OCI-LY1 (cell line): Measurements from ENCODE around the gene AKIP1.

Experiments used
- EZH2 ChIP-seq: fragments of 200-600 bp; sonication (generic), shearing (Covaris generic); IDR thresholded peaks from 2 replicates; pipeline ENCODE4 v1.8.0; 2017; ENCODE audit warnings: borderline replicate concordance, mixed run types, mild to moderate bottlenecking, antibody characterized with exemption, low read length, moderate library complexity, mixed read lengths
- TF ChIP-seq, protein P1 (sequence below): fragments of 200-600 bp; sonication (generic), shearing (Covaris generic); IDR thresholded peaks from 2 replicates; pipeline ENCODE4 v1.5.1; 2017; ENCODE audit warnings: mild to moderate bottlenecking, antibody characterized with exemption, low read length, moderate library complexity, mixed read lengths

DNA sequence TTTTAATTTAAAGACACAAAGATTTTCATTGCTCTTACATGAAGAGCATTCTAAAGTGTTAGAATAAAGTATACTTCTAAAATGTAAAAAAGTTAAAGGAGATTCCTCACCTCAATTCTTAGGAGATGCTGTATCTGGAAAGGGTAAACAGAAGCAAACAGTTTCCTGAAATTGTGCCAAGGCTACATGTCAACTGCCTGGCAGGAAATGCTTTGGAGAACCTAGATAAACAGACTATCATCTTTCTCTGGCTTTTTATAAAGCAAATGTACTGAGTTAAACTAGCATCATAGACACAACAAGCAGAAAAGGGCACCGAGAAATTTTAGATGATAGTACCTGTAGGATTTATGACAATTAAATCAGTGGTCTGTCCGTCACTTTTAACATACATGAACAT is 24.7 kb upstream of the AKIP1 start:
- TF ChIP-seq, protein P1, sequence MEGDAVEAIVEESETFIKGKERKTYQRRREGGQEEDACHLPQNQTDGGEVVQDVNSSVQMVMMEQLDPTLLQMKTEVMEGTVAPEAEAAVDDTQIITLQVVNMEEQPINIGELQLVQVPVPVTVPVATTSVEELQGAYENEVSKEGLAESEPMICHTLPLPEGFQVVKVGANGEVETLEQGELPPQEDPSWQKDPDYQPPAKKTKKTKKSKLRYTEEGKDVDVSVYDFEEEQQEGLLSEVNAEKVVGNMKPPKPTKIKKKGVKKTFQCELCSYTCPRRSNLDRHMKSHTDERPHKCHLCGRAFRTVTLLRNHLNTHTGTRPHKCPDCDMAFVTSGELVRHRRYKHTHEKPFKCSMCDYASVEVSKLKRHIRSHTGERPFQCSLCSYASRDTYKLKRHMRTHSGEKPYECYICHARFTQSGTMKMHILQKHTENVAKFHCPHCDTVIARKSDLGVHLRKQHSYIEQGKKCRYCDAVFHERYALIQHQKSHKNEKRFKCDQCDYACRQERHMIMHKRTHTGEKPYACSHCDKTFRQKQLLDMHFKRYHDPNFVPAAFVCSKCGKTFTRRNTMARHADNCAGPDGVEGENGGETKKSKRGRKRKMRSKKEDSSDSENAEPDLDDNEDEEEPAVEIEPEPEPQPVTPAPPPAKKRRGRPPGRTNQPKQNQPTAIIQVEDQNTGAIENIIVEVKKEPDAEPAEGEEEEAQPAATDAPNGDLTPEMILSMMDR = no peak
- TF ChIP-seq EZH2 = no peak
